ENCODE data around the gene ATF7.

ATF7 gene

DNA sequence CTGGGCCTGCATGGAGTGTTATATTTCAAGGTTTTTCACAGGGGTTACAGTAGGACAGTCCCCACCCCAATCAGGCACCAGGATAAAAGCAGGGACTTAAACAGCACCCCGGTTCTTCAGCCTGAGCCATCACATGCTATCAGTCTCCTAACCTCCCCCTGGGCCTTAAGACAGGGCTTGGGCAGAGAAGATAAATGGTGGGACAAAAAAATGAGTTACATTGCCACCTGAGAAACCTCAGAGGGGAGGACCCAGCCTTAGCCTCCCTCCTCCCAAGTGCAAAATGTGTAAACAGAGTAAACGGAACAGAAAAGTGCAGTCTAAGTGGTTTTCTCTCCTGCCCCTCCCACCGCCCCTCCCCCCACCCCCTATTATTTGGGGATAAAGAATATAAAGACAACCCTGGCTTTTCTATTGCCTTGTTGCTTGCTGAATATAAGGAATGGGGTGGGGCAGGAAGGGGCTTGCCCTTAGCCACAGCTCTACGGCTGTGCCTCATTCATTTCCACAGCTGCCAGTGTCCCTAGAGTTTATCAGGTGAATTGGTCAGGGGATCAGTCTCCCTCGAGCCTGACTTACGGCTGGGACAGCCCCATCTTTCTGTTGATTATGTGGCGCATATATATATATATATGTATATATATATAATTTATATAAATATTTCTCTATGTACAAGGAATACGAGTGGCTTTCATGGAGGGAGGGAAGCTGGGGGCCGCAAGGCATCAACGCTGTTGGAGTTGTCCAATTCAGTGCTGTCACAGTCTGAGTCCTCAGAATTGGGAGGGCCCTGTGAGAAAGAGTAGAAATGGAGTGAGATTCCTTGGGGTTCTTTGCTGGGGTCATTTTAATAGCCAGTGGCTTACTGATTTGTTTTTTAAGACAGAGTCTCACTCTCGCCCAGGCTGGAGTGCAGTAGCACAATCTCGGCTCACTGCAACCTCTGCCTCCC lies 145.4 kb downstream of the ATF7 start:
- peaks cover 65% of the 10 kb centered on the region for H3F3A ChIP-seq (ENCODE audit: control insufficient read depth, insufficient read depth)
- H3K9me3 ChIP-seq (ENCODE audit: control insufficient read depth, insufficient read depth, low read length): no peaks in the 10 kb centered on the region
- peaks cover 90% of the 10 kb centered on the region for H3K36me3 ChIP-seq (ENCODE audit: control insufficient read depth, low read length)
- H3K4me3 ChIP-seq (ENCODE audit: low read length): no peak overlapping the region
- peaks cover 18% of the 10 kb centered on the region for H3K79me2 ChIP-seq (ENCODE audit: control insufficient read depth, low read length)
- H3K9me2 ChIP-seq (replicated peaks; ENCODE audit: control insufficient read depth, low read length): no peaks in the 10 kb centered on the region
- no peaks in the 10 kb centered on the region for H3K4me1 ChIP-seq (ENCODE audit: control insufficient read depth, low read length)
- H3K27me3 ChIP-seq (ENCODE audit: control insufficient read depth, low read length): no peaks in the 10 kb centered on the region
- TF ChIP-seq, protein P1, sequence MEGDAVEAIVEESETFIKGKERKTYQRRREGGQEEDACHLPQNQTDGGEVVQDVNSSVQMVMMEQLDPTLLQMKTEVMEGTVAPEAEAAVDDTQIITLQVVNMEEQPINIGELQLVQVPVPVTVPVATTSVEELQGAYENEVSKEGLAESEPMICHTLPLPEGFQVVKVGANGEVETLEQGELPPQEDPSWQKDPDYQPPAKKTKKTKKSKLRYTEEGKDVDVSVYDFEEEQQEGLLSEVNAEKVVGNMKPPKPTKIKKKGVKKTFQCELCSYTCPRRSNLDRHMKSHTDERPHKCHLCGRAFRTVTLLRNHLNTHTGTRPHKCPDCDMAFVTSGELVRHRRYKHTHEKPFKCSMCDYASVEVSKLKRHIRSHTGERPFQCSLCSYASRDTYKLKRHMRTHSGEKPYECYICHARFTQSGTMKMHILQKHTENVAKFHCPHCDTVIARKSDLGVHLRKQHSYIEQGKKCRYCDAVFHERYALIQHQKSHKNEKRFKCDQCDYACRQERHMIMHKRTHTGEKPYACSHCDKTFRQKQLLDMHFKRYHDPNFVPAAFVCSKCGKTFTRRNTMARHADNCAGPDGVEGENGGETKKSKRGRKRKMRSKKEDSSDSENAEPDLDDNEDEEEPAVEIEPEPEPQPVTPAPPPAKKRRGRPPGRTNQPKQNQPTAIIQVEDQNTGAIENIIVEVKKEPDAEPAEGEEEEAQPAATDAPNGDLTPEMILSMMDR (IDR thresholded peaks at IDR 0.05; ENCODE audit: low read depth, low read length, poor library complexity, severe bottlenecking): no peak
- TF ChIP-seq EZH2phosphoT487 (IDR thresholded peaks at IDR 0.05; ENCODE audit: borderline replicate concordance, low read length): no peak
- H4K20me1 ChIP-seq (ENCODE audit: control insufficient read depth, insufficient read depth, low read depth, low read length): peaks cover 23% of the 10 kb centered on the region
- H3K4me2 ChIP-seq (ENCODE audit: low read length): no peak overlapping the region
- no peak overlapping the region for H3K27ac ChIP-seq (ENCODE audit: low read depth, low read length)

DNA sequence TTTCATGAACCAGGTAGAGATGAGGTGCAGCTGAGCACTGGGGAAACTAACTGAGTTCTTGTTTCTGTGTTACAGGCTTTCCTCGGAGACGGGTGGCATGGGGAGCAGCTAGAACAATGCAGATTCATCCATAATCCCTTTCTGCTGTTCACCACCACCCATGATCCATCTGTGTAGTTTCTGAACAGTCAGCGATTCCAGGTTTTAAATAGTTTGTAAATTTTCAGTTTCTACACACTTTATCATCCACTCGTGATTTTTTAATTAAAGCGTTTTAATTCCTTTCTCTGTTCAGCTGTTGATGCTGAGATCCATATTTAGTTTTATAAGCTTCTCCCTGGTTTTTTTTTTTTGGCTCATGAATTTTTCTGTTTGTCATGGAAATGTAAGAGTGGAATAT lies 146.9 kb downstream of the ATF7 start:
- Histone ChIP-seq H3K36me3 (ENCODE audit: control insufficient read depth, low read length) (peaks cover 95% of the 10 kb centered on the region), H3K79me2 (ENCODE audit: control insufficient read depth, low read length) (peaks cover 32% of the 10 kb centered on the region), H3K4me3 (ENCODE audit: low read length) (no peak overlapping the region), H3K27me3 (ENCODE audit: control insufficient read depth, low read length) (no peaks in the 10 kb centered on the region), H3K9me2 (replicated peaks; ENCODE audit: control insufficient read depth, low read length) (no peaks in the 10 kb centered on the region), H3K4me1 (ENCODE audit: control insufficient read depth, low read length) (no peaks in the 10 kb centered on the region), H3F3A (ENCODE audit: control insufficient read depth, insufficient read depth) (peaks cover 78% of the 10 kb centered on the region), H3K4me2 (ENCODE audit: low read length) (no peak overlapping the region), H3K9me3 (ENCODE audit: control insufficient read depth, insufficient read depth, low read length) (no peaks in the 10 kb centered on the region), H3K27ac (ENCODE audit: low read depth, low read length) (no peak overlapping the region), H4K20me1 (ENCODE audit: control insufficient read depth, insufficient read depth, low read depth, low read length) (peaks cover 26% of the 10 kb centered on the region)
- TF ChIP-seq EZH2phosphoT487 (IDR thresholded peaks at IDR 0.05; ENCODE audit: borderline replicate concordance, low read length): no peak
- TF ChIP-seq, protein P1 (IDR thresholded peaks at IDR 0.05; ENCODE audit: low read depth, low read length, poor library complexity, severe bottlenecking): no peak

DNA sequence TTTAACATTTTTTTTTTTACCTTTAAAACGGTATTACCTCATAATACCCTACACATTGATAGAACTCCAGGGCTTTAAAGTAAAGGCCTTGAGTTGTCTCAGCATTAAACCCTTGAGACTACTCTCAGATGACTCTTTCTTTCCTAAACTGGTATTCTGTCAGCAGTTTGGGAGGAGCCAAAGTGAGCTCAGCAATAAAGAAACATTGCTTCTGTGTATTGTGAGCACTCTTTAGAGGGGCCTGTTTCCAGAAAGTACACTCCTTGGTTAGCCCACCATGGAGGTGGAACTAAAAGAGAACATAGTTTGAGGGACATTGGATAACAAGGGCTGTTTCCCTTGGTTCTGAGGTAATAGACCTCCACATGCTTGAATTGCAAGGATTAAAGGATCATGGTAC lies 147.3 kb downstream of the ATF7 start:
- Histone ChIP-seq H3K27me3 (ENCODE audit: control insufficient read depth, low read length) (no peaks in the 10 kb centered on the region), H3K79me2 (ENCODE audit: control insufficient read depth, low read length) (peaks cover 36% of the 10 kb centered on the region), H3K4me2 (ENCODE audit: low read length) (no peak overlapping the region), H3K9me2 (replicated peaks; ENCODE audit: control insufficient read depth, low read length) (no peaks in the 10 kb centered on the region), H4K20me1 (ENCODE audit: control insufficient read depth, insufficient read depth, low read depth, low read length) (peaks cover 23% of the 10 kb centered on the region), H3F3A (ENCODE audit: control insufficient read depth, insufficient read depth) (peaks cover 78% of the 10 kb centered on the region), H3K36me3 (ENCODE audit: control insufficient read depth, low read length) (peaks cover 95% of the 10 kb centered on the region), H3K4me1 (ENCODE audit: control insufficient read depth, low read length) (no peaks in the 10 kb centered on the region), H3K4me3 (ENCODE audit: low read length) (no peak overlapping the region), H3K27ac (ENCODE audit: low read depth, low read length) (no peak overlapping the region), H3K9me3 (ENCODE audit: control insufficient read depth, insufficient read depth, low read length) (no peaks in the 10 kb centered on the region)
- TF ChIP-seq EZH2phosphoT487 (IDR thresholded peaks at IDR 0.05; ENCODE audit: borderline replicate concordance, low read length): no peak
- TF ChIP-seq, protein P1 (IDR thresholded peaks at IDR 0.05; ENCODE audit: low read depth, low read length, poor library complexity, severe bottlenecking): no peak

All from DOHH2 (cell line).